Esophagus muscularis mucosa (tissue), 4 donors: Measurements from ENCODE around the gene NRXN3. TPM values are rescaled to one million over a fixed set of nuclear protein-coding genes. Genes with fewer than 3 reads are reported as not detected.

Experiments used
- DNase-seq: peaks from one replicate; pipeline ENCODE4 v3.0.0-alpha.2; 2017; ENCODE audit errors: extremely low spot score
- H3K27ac ChIP-seq, 4 donors: fragments of 200-600 bp; sonication (generic); replicated peaks in 1 of 4; 1 replicate in 3 of 4; 2 replicates in 1 of 4; pipeline ENCODE4 v1.5.1; 2016 to 2019; ENCODE audit warnings: mild to moderate bottlenecking in 1 of 4
- H3K27me3 ChIP-seq, 4 donors: fragments of 200-600 bp; sonication (generic); one replicate each; pipeline versions ENCODE4 v1.5.1 to v1.6.0; 2016 to 2019
- H3K36me3 ChIP-seq, 4 donors: fragments of 200-600 bp; sonication (generic); one replicate each; pipeline ENCODE4 v1.5.1; 2016 to 2019
- H3K4me1 ChIP-seq, 4 donors: fragments of 200-600 bp; sonication (generic); one replicate each; pipeline ENCODE4 v1.5.1; 2016 to 2019
- H3K4me3 ChIP-seq, 4 donors: fragments of 200-600 bp; sonication (generic); 1 replicate in 2 of 4; 2 replicates in 2 of 4; pipeline ENCODE4 v1.5.1; 2016 to 2019; ENCODE audit warnings: mild to moderate bottlenecking in 4 of 4, moderate library complexity in 1 of 4
- H3K9me3 ChIP-seq, 4 donors: fragments of 200-600 bp; sonication (generic); 1 replicate in 3 of 4; 2 replicates in 1 of 4; pipeline ENCODE4 v1.5.1; 2016 to 2019
- CTCF ChIP-seq, 3 experiments: fragments of 200-600 bp in 2 of 3; fragments of 450-650 bp in 1 of 3; sonication (generic) in 2 of 3; IDR thresholded peaks; one replicate each; pipeline ENCODE4 v1.5.1; 2017 to 2019; ENCODE audit warnings: antibody characterized with exemption in 3 of 3, mild to moderate bottlenecking in 2 of 3, moderate library complexity in 1 of 3
- EP300 ChIP-seq: sonication (generic); formaldehyde crosslinking; IDR thresholded peaks from one replicate; pipeline ENCODE4 v1.6.1; 2017; ENCODE audit warnings: antibody characterized with exemption
- POLR2A ChIP-seq: fragments of 450-650 bp; IDR thresholded peaks from one replicate; pipeline ENCODE4 v1.6.1; 2017; ENCODE audit warnings: antibody characterized with exemption, moderate library complexity, mild to moderate bottlenecking, low read depth
- POLR2AphosphoS5 ChIP-seq, 2 donors: sonication (generic); formaldehyde crosslinking; IDR thresholded peaks; one replicate each; pipeline ENCODE4 v1.6.1; 2017; ENCODE audit warnings: antibody characterized with exemption in 2 of 2
- WGBS: methylation state at CpG from one replicate; pipeline ENCODE4 v1.1.5; 2018; 5-methylcytosine and 5-hydroxymethylcytosine counted together
- intact Hi-C: fragments of 100-400 bp; cut with DNase I; formaldehyde crosslinking; loops from one replicate; pipeline ENCODE4 v1.15.1; 2023
- total RNA-seq, 4 donors: library from RNA; depleted of rRNA; stranded (reverse); fragments of >200 nt; gene quantifications; one replicate each; pipeline versions ENCODE4 v1.1.0 to v1.2.1, GENCODE V29; 2016

Gene NRXN3
- total RNA-seq, 4 donors from 2014 or later, result 71.1 to 159 (median 122) TPM

GRCh38 chr14:79834868-79835267, 1664.7 kb downstream of the NRXN3 start:
- no peak for DNase-seq
- no peak overlapping the region for H3K4me3 ChIP-seq
- H3K4me1 ChIP-seq, result peaks cover 0 to 12% (median 3%) of the 10 kb centered on the region in 4 donors
- 95% methylated on average over 6 of the region's 6 CpGs for WGBS
- intact Hi-C loops, result no loop called here
- no peak overlapping the region for H3K27ac ChIP-seq
- TF ChIP-seq CTCF (IDR thresholded peaks at IDR 0.05) (no peak), POLR2A (no peak), POLR2AphosphoS5 (IDR thresholded peaks at IDR 0.05) (no peak), EP300 (no peak)
- H3K9me3 ChIP-seq, result no peaks in the 10 kb centered on the region
- no peaks in the 10 kb centered on the region for H3K27me3 ChIP-seq
- no peaks in the 10 kb centered on the region for H3K36me3 ChIP-seq

GRCh38 chr14:79836577-79836976, 1666.4 kb downstream of the NRXN3 start:
- Histone ChIP-seq H3K27me3 (no peaks in the 10 kb centered on the region), H3K27ac (no peak overlapping the region), H3K4me1 (peaks cover 0 to 17% (median 10%) of the 10 kb centered on the region in 4 donors), H3K4me3 (no peak overlapping the region), H3K9me3 (no peaks in the 10 kb centered on the region), H3K36me3 (no peaks in the 10 kb centered on the region)
- 65% methylated on average over 1 of the region's 1 CpG for WGBS
- no peak for TF ChIP-seq POLR2AphosphoS5 (IDR thresholded peaks at IDR 0.05)
- TF ChIP-seq EP300, result no peak
- no peak for TF ChIP-seq POLR2A
- TF ChIP-seq CTCF (IDR thresholded peaks at IDR 0.05), result no peak
- intact Hi-C loops, result no loop called here
- no peak for DNase-seq

- Histone ChIP-seq H3K36me3 (no peaks in the 10 kb centered on the region), H3K4me1 (peaks cover 0 to 20% (median 15%) of the 10 kb centered on the region in 4 donors), H3K9me3 (no peaks in the 10 kb centered on the region), H3K4me3 (no peak overlapping the region), H3K27ac (no peak overlapping the region), H3K27me3 (no peaks in the 10 kb centered on the region)
- 70% methylated on average over 2 of the region's 2 CpGs for WGBS
- TF ChIP-seq EP300, result no peak
- no peak for TF ChIP-seq POLR2A
- no peak for TF ChIP-seq CTCF (IDR thresholded peaks at IDR 0.05)
- no peak for TF ChIP-seq POLR2AphosphoS5 (IDR thresholded peaks at IDR 0.05)
- intact Hi-C loops, result no loop called here
- DNase-seq, result no peak
Measured at GRCh38 chr14:79837699-79838098, 1667.5 kb downstream of the NRXN3 start.

- TF ChIP-seq POLR2AphosphoS5 (IDR thresholded peaks at IDR 0.05) (no peak), POLR2A (no peak), EP300 (no peak), CTCF (IDR thresholded peaks at IDR 0.05) (no peak)
- no peak overlapping the region for H3K4me3 ChIP-seq
- H3K4me1 ChIP-seq, result peaks cover 0 to 20% (median 15%) of the 10 kb centered on the region in 4 donors
- no peaks in the 10 kb centered on the region for H3K36me3 ChIP-seq
- no peak for DNase-seq
- H3K27me3 ChIP-seq, result no peaks in the 10 kb centered on the region
- H3K27ac ChIP-seq, result no peak overlapping the region
- intact Hi-C loops, result no loop called here
- no peaks in the 10 kb centered on the region for H3K9me3 ChIP-seq
Measured at GRCh38 chr14:79840103-79840502, 1669.9 kb downstream of the NRXN3 start.

GRCh38 chr14:79840831-79841230, 1670.7 kb downstream of the NRXN3 start:
- Histone ChIP-seq H3K36me3 (no peaks in the 10 kb centered on the region), H3K27ac (no peak overlapping the region), H3K9me3 (no peaks in the 10 kb centered on the region), H3K4me1 (peaks cover 0 to 16% (median 13%) of the 10 kb centered on the region in 4 donors), H3K27me3 (no peaks in the 10 kb centered on the region), H3K4me3 (no peak overlapping the region)
- no peak for DNase-seq
- intact Hi-C loops, result no loop called here
- WGBS, result 36% methylated on average over 2 of the region's 2 CpGs
- TF ChIP-seq CTCF (IDR thresholded peaks at IDR 0.05) (no peak), POLR2AphosphoS5 (IDR thresholded peaks at IDR 0.05) (no peak), EP300 (no peak), POLR2A (no peak)
